Esophagus muscularis mucosa (tissue), 4 donors: Measurements from ENCODE around the gene MAP3K20. TPM values are rescaled to one million over a fixed set of nuclear protein-coding genes. Genes with fewer than 3 reads are reported as not detected.

ENCODE experiments used
- DNase-seq: peaks from one replicate; pipeline ENCODE4 v3.0.0-alpha.2; 2017; ENCODE audit errors: extremely low spot score
- H3K27ac ChIP-seq, 4 donors: fragments of 200-600 bp; sonication (generic); replicated peaks in 1 of 4; 1 replicate in 3 of 4; 2 replicates in 1 of 4; pipeline ENCODE4 v1.5.1; 2016 to 2019; ENCODE audit warnings: mild to moderate bottlenecking in 1 of 4
- H3K27me3 ChIP-seq, 4 donors: fragments of 200-600 bp; sonication (generic); one replicate each; pipeline versions ENCODE4 v1.5.1 to v1.6.0; 2016 to 2019
- H3K36me3 ChIP-seq, 4 donors: fragments of 200-600 bp; sonication (generic); one replicate each; pipeline ENCODE4 v1.5.1; 2016 to 2019
- H3K4me1 ChIP-seq, 4 donors: fragments of 200-600 bp; sonication (generic); one replicate each; pipeline ENCODE4 v1.5.1; 2016 to 2019
- H3K4me3 ChIP-seq, 4 donors: fragments of 200-600 bp; sonication (generic); 1 replicate in 2 of 4; 2 replicates in 2 of 4; pipeline ENCODE4 v1.5.1; 2016 to 2019; ENCODE audit warnings: mild to moderate bottlenecking in 4 of 4, moderate library complexity in 1 of 4
- H3K9me3 ChIP-seq, 4 donors: fragments of 200-600 bp; sonication (generic); 1 replicate in 3 of 4; 2 replicates in 1 of 4; pipeline ENCODE4 v1.5.1; 2016 to 2019
- EP300 ChIP-seq: sonication (generic); formaldehyde crosslinking; IDR thresholded peaks from one replicate; pipeline ENCODE4 v1.6.1; 2017; ENCODE audit warnings: antibody characterized with exemption
- POLR2A ChIP-seq: fragments of 450-650 bp; IDR thresholded peaks from one replicate; pipeline ENCODE4 v1.6.1; 2017; ENCODE audit warnings: antibody characterized with exemption, moderate library complexity, mild to moderate bottlenecking, low read depth
- POLR2AphosphoS5 ChIP-seq, 2 donors: sonication (generic); formaldehyde crosslinking; IDR thresholded peaks; one replicate each; pipeline ENCODE4 v1.6.1; 2017; ENCODE audit warnings: antibody characterized with exemption in 2 of 2
- WGBS: methylation state at CpG from one replicate; pipeline ENCODE4 v1.1.5; 2018; 5-methylcytosine and 5-hydroxymethylcytosine counted together
- intact Hi-C: fragments of 100-400 bp; cut with DNase I; formaldehyde crosslinking; loops from one replicate; pipeline ENCODE4 v1.15.1; 2023
- total RNA-seq, 4 donors: library from RNA; depleted of rRNA; stranded (reverse); fragments of >200 nt; gene quantifications; one replicate each; pipeline versions ENCODE4 v1.1.0 to v1.2.1, GENCODE V29; 2016
- TF ChIP-seq, protein P1 (sequence below), 3 experiments: fragments of 200-600 bp in 2 of 3; fragments of 450-650 bp in 1 of 3; sonication (generic) in 2 of 3; IDR thresholded peaks; one replicate each; pipeline ENCODE4 v1.5.1; 2017 to 2019; ENCODE audit warnings: antibody characterized with exemption in 3 of 3, mild to moderate bottlenecking in 2 of 3, moderate library complexity in 1 of 3

The MAP3K20 gene
- total RNA-seq, 4 donors from 2014 or later, result 238 to 335 (median 267) TPM

- Histone ChIP-seq H3K9me3 (no peaks in the 10 kb centered on the region), H3K27me3 (no peaks in the 10 kb centered on the region), H3K27ac (no peak overlapping the region), H3K36me3 (peaks cover 0 to 13% (median 4%) of the 10 kb centered on the region in 4 donors), H3K4me1 (peaks cover 3 to 31% (median 25%) of the 10 kb centered on the region in 4 donors), H3K4me3 (no peak overlapping the region)
- intact Hi-C loops, result no loop called here
- WGBS, result 93% methylated on average over 2 of the region's 2 CpGs
- TF ChIP-seq POLR2A (no peak), EP300 (no peak), POLR2AphosphoS5 (IDR thresholded peaks at IDR 0.05) (no peak)
- TF ChIP-seq, protein P1, sequence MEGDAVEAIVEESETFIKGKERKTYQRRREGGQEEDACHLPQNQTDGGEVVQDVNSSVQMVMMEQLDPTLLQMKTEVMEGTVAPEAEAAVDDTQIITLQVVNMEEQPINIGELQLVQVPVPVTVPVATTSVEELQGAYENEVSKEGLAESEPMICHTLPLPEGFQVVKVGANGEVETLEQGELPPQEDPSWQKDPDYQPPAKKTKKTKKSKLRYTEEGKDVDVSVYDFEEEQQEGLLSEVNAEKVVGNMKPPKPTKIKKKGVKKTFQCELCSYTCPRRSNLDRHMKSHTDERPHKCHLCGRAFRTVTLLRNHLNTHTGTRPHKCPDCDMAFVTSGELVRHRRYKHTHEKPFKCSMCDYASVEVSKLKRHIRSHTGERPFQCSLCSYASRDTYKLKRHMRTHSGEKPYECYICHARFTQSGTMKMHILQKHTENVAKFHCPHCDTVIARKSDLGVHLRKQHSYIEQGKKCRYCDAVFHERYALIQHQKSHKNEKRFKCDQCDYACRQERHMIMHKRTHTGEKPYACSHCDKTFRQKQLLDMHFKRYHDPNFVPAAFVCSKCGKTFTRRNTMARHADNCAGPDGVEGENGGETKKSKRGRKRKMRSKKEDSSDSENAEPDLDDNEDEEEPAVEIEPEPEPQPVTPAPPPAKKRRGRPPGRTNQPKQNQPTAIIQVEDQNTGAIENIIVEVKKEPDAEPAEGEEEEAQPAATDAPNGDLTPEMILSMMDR (IDR thresholded peaks at IDR 0.05), result no peak
- no peak for DNase-seq
Observed at GRCh38 chr2:173223871-173224270, 148.2 kb downstream of the MAP3K20 start.

DNA sequence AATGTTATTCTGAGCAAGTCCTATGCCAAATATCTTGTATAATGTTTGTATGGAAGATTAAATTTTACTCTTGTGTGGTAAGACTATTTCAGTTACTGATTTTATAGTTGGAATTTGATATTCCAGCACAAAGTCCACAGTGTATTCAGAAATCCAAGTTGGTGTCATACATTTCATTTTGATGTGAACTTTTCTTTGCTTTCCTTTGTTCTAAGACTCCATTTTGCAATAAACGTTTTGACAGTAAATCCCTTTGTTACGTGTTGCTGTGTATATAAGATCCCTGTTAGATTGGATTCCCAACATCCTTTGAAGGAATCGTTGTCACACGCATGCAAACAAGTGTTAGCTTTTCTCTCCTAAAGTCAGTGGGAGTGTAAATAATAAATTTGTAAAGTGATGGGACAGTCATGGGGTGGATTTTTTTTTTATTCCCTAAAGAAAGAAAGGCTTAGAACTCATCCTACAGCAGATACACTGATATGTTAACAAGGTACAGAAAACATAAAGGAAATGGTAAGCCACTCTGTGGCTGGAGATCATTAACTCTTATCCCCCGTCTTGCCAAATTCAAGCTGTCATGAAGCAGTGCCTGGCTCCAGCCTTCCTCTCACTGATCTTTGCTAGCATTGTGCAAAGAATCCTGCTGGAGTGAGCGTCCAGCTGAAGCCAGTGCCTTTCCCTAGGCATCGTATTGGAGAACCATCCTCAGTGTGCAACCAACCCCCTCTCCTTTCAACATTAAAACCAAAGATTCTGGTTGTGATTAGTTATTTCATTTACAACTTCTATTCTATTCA, 151.5 kb downstream of the MAP3K20 start:
- Histone ChIP-seq H3K9me3 (no peaks in the 10 kb centered on the region), H3K27ac (no peak overlapping the region), H3K27me3 (no peaks in the 10 kb centered on the region), H3K4me3 (no peak overlapping the region), H3K36me3 (peaks cover under 1 to 19% (median 1%) of the 10 kb centered on the region in 4 donors), H3K4me1 (peaks cover 16 to 25% (median 21%) of the 10 kb centered on the region in 4 donors)
- intact Hi-C loops, result no loop called here
- DNase-seq, result no peak
- TF ChIP-seq POLR2A (no peak), EP300 (no peak), POLR2AphosphoS5 (IDR thresholded peaks at IDR 0.05) (no peak)
- TF ChIP-seq, protein P1 (IDR thresholded peaks at IDR 0.05), result no peak
- WGBS, result 78% methylated on average over 7 of the region's 7 CpGs

DNA sequence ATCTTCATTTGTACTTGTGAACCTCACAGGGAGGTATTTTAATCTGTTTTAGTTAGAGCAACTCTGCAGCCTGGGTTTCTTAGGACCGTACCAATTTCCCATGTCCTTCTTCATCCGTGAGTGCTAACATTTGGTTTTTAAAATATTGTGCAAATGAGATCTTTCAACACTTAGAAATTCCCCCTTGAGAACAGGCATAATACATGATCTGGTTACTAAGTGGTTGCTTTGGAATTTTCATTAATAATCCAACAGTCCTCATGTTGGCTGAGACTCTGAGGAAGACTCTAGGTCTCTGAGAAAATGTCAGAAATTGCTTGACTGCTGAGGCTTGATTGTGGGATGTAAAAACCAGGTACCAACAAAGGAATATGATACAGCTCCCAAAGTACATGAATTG, 153.4 kb downstream of the MAP3K20 start:
- TF ChIP-seq POLR2AphosphoS5 (IDR thresholded peaks at IDR 0.05) (no peak), EP300 (no peak), POLR2A (no peak)
- TF ChIP-seq, protein P1 (IDR thresholded peaks at IDR 0.05), result no peak
- H3K4me1 ChIP-seq, result peaks cover 16 to 25% (median 21%) of the 10 kb centered on the region in 4 donors
- DNase-seq, result no peak
- WGBS, result 59% methylated on average over 2 of the region's 2 CpGs
- no peaks in the 10 kb centered on the region for H3K27me3 ChIP-seq
- no peak overlapping the region for H3K4me3 ChIP-seq
- H3K27ac ChIP-seq, result no peak overlapping the region
- H3K36me3 ChIP-seq, result peaks cover 11 to 39% (median 19%) of the 10 kb centered on the region in 4 donors
- intact Hi-C loops, result no loop called here
- H3K9me3 ChIP-seq, result no peaks in the 10 kb centered on the region

GRCh38 chr2:173230181-173230580, 154.5 kb downstream of the MAP3K20 start:
- no peak for TF ChIP-seq EP300
- no peak for TF ChIP-seq POLR2AphosphoS5 (IDR thresholded peaks at IDR 0.05)
- no peak for TF ChIP-seq POLR2A
- TF ChIP-seq, protein P1 (IDR thresholded peaks at IDR 0.05), result no peak
- intact Hi-C loops, result no loop called here
- Histone ChIP-seq H3K36me3 (peaks cover 11 to 43% (median 21%) of the 10 kb centered on the region in 4 donors), H3K9me3 (no peaks in the 10 kb centered on the region), H3K4me3 (no peak overlapping the region), H3K27ac (no peak overlapping the region), H3K27me3 (no peaks in the 10 kb centered on the region), H3K4me1 (peaks cover 13 to 22% (median 19%) of the 10 kb centered on the region in 4 donors)
- 98% methylated on average over 5 of the region's 5 CpGs for WGBS
- no peak for DNase-seq
